ENCODE measurements around the gene IFI27L1.

GRCh38 chr14:94128216-94128839 is 47.2 kb downstream of the IFI27L1 start:
- TF ChIP-seq SP1 (CRISPR knock-in tag; conservative IDR thresholded peaks at IDR 0.05) (no peak), CTCF (IDR thresholded peaks at IDR 0.05) (no peak), ETV6 (CRISPR knock-in tag; IDR thresholded peaks at IDR 0.05) (no peak), FOXK1 (CRISPR knock-in tag; IDR thresholded peaks at IDR 0.05) (no peak), E2F4 (CRISPR knock-in tag; IDR thresholded peaks at IDR 0.05; ENCODE audit: borderline replicate concordance, low read depth) (no peak), NR3C1 (CRISPR knock-in tag; conservative IDR thresholded peaks at IDR 0.05; ENCODE audit: low read depth) (no peak), USF2 (CRISPR knock-in tag; IDR thresholded peaks at IDR 0.05) (no peak), NFYB (CRISPR knock-in tag; conservative IDR thresholded peaks at IDR 0.05; ENCODE audit: low read depth) (no peak), FOXP4 (CRISPR knock-in tag; IDR thresholded peaks at IDR 0.05) (no peak), MLX (CRISPR knock-in tag; IDR thresholded peaks at IDR 0.05) (no peak), MYBL2 (CRISPR knock-in tag; IDR thresholded peaks at IDR 0.05) (no peak)

All from WTC11 (cell line).